H1 (cell line): ENCODE measurements around the gene PSMB5. TPM values are rescaled to one million over a fixed set of nuclear protein-coding genes. Genes with fewer than 3 reads are reported as not detected.

ENCODE experiments used
- CTCF ChIA-PET: fragments of 300-600 bp; sonication (Branson Sonifier 250); formaldehyde crosslinking; loops from one replicate; lab custom pipeline; 2021; ENCODE audit not compliant: partially characterized antibody; lab: Charles Lee
- POLR2A ChIA-PET: fragments of 300-600 bp; sonication (Branson Sonifier 250); formaldehyde crosslinking; loops from one replicate; lab custom pipeline; 2021; ENCODE audit warnings: inconsistent platforms; ENCODE audit not compliant: partially characterized antibody; lab: Charles Lee
- DNase-seq, 2 experiments: peaks; one replicate each; pipeline versions ENCODE4 v3.0.0 to v3.0.0-alpha.2; 2010 to 2022; ENCODE audit warnings: low spot score in 2 of 2, low read depth in 1 of 2, mixed read lengths in 1 of 2
- FAIRE-seq: peaks from 2 replicates; lab custom pipeline; 2011; peaks lifted over from hg19 to GRCh38; lab: Jason Lieb, UNC
- H2AFZ ChIP-seq: 2 replicates; pipeline ENCODE4 v1.8.1; 2012; ENCODE audit warnings: low read length, inconsistent platforms
- H2AK5ac ChIP-seq: 2 replicates; pipeline ENCODE4 v1.6.1; 2013; ENCODE audit warnings: low read depth, low read length
- H2BK120ac ChIP-seq: replicated peaks from 2 replicates; pipeline ENCODE3; 2013; ENCODE audit warnings: low read depth, low read length, inconsistent platforms
- H2BK12ac ChIP-seq: 2 replicates; pipeline ENCODE4 v1.6.1; 2013; ENCODE audit warnings: low read depth, low read length
- H2BK15ac ChIP-seq: 2 replicates; pipeline ENCODE4 v1.6.1; 2013; ENCODE audit warnings: low read length
- H2BK20ac ChIP-seq: 2 replicates; pipeline ENCODE4 v1.6.1; 2013; ENCODE audit warnings: low read length
- H2BK5ac ChIP-seq: 2 replicates; pipeline ENCODE4 v1.6.1; 2013; ENCODE audit warnings: low read depth, low read length
- H3K14ac ChIP-seq: 2 replicates; pipeline ENCODE4 v1.6.1; 2013; ENCODE audit warnings: inconsistent platforms; ENCODE audit not compliant: insufficient read length
- H3K18ac ChIP-seq: 2 replicates; pipeline ENCODE4 v1.6.1; 2013; ENCODE audit warnings: low read length; ENCODE audit errors: extremely low read depth
- H3K23ac ChIP-seq: 2 replicates; pipeline ENCODE4 v1.6.1; 2013; ENCODE audit warnings: inconsistent platforms; ENCODE audit not compliant: insufficient read length
- H3K23me2 ChIP-seq: 2 replicates; pipeline ENCODE4 v1.6.1; 2013; ENCODE audit warnings: low read depth, low read length
- H3K27ac ChIP-seq: 2 replicates; pipeline ENCODE4 v1.6.1; 2011; ENCODE audit warnings: low read depth, low read length, inconsistent platforms
- H3K27me3 ChIP-seq, 4 experiments: replicated peaks in 1 of 4; 1 replicate in 1 of 4; 2 replicates in 3 of 4; pipeline versions ENCODE4 v1.6.1 to v1.8.1; 2011 to 2013; ENCODE audit warnings: low read length in 3 of 4, mild to moderate bottlenecking in 3 of 4, inconsistent platforms in 2 of 4, mixed read lengths in 2 of 4, moderate library complexity in 1 of 4; ENCODE audit not compliant: control insufficient read depth in 3 of 4, insufficient read depth in 3 of 4; ENCODE audit errors: extremely low read depth in 1 of 4
- H3K36me3 ChIP-seq, 4 experiments: 2 replicates each; pipeline versions ENCODE4 v1.6.1 to v1.8.1; 2011 to 2013; ENCODE audit warnings: mild to moderate bottlenecking in 4 of 4, low read length in 3 of 4, moderate library complexity in 2 of 4, control low read depth in 1 of 4, inconsistent platforms in 1 of 4; ENCODE audit not compliant: insufficient read depth in 4 of 4, control insufficient read depth in 2 of 4
- H3K4ac ChIP-seq: replicated peaks from 2 replicates; pipeline ENCODE3; 2013; ENCODE audit warnings: low read length, low read depth, mixed read lengths, inconsistent platforms; ENCODE audit not compliant: insufficient read length
- H3K4me1 ChIP-seq, 4 experiments: replicated peaks in 1 of 4; 1 replicate in 1 of 4; 2 replicates in 3 of 4; pipeline versions ENCODE4 v1.6.1 to v1.8.1; 2011 to 2013; ENCODE audit warnings: low read length in 3 of 4, inconsistent platforms in 2 of 4, mixed read lengths in 1 of 4; ENCODE audit not compliant: insufficient read depth in 4 of 4, control insufficient read depth in 3 of 4
- H3K4me2 ChIP-seq, 2 experiments: 2 replicates each; pipeline versions ENCODE4 v1.6.1 to v1.8.1; 2011 to 2013; ENCODE audit warnings: low read depth in 2 of 2, low read length in 2 of 2, control low read depth in 1 of 2, inconsistent platforms in 1 of 2, mild to moderate bottlenecking in 1 of 2; ENCODE audit not compliant: insufficient read depth in 1 of 2
- H3K4me3 ChIP-seq, 4 experiments: fragments of 200-600, 300-600 bp in 1 of 4; sonication (generic), shearing (Covaris generic), sonication (Bioruptor Twin) in 1 of 4; 2 replicates each; pipeline versions ENCODE4 v1.5.1 to v1.8.1; 2011 to 2016; ENCODE audit warnings: low read length in 4 of 4, low read depth in 3 of 4, control low read depth in 2 of 4, inconsistent platforms in 2 of 4, mild to moderate bottlenecking in 2 of 4, mixed read lengths in 1 of 4, moderate library complexity in 1 of 4; ENCODE audit not compliant: insufficient read depth in 2 of 4; ENCODE audit errors: extremely low read depth in 1 of 4
- H3K56ac ChIP-seq: replicated peaks from 2 replicates; pipeline ENCODE3; 2013; ENCODE audit warnings: low read depth, mild to moderate bottlenecking, mixed read lengths, low read length, inconsistent platforms; ENCODE audit not compliant: insufficient read length
- H3K79me1 ChIP-seq: 2 replicates; pipeline ENCODE4 v1.6.1; 2013; ENCODE audit warnings: low read depth, low read length, control low read depth
- H3K79me2 ChIP-seq, 2 experiments: 2 replicates each; pipeline versions ENCODE4 v1.6.1 to v1.8.1; 2012 to 2013; ENCODE audit warnings: low read length in 2 of 2, mild to moderate bottlenecking in 2 of 2, inconsistent platforms in 1 of 2; ENCODE audit not compliant: insufficient read depth in 2 of 2, control insufficient read depth in 1 of 2
- H3K9ac ChIP-seq, 4 experiments: replicated peaks in 1 of 4; 1 replicate in 1 of 4; 2 replicates in 3 of 4; pipeline versions ENCODE4 v1.6.1 to v1.8.1; 2011 to 2013; ENCODE audit warnings: low read depth in 3 of 4, low read length in 3 of 4, control low read depth in 2 of 4, mild to moderate bottlenecking in 2 of 4, moderate library complexity in 2 of 4, inconsistent platforms in 1 of 4; ENCODE audit errors: extremely low read depth in 1 of 4
- H3K9me3 ChIP-seq, 2 experiments: 2 replicates each; pipeline versions ENCODE4 v1.6.1 to v1.8.1; 2012 to 2013; ENCODE audit warnings: mild to moderate bottlenecking in 2 of 2, moderate library complexity in 2 of 2, control low read depth in 1 of 2, inconsistent platforms in 1 of 2, low read depth in 1 of 2, low read length in 1 of 2, mixed read lengths in 1 of 2; ENCODE audit not compliant: insufficient read depth in 2 of 2
- H4K20me1 ChIP-seq, 2 experiments: replicated peaks in 1 of 2; 2 replicates each; pipeline versions ENCODE3 to v1.8.1; 2011 to 2013; ENCODE audit warnings: inconsistent platforms in 2 of 2, low read length in 2 of 2, mild to moderate bottlenecking in 1 of 2; ENCODE audit not compliant: insufficient read depth in 2 of 2, control insufficient read depth in 1 of 2
- H4K5ac ChIP-seq: 2 replicates; pipeline ENCODE4 v1.6.1; 2013; ENCODE audit warnings: low read length, low read depth, mixed read lengths, inconsistent platforms; ENCODE audit not compliant: insufficient read length
- H4K8ac ChIP-seq: 2 replicates; pipeline ENCODE4 v1.8.0; 2013; ENCODE audit warnings: mild to moderate bottlenecking, moderate library complexity, low read length, inconsistent platforms; ENCODE audit not compliant: insufficient read depth; ENCODE audit errors: extremely low read depth
- H4K91ac ChIP-seq: replicated peaks from 2 replicates; pipeline ENCODE3; 2013; ENCODE audit warnings: low read length, mixed read lengths, inconsistent platforms; ENCODE audit not compliant: insufficient read length
- BRCA1 ChIP-seq: IDR thresholded peaks from 2 replicates; pipeline ENCODE4 v1.6.1; 2012; ENCODE audit warnings: low read depth, low read length, improper control_type of control experiment
- CEBPB ChIP-seq: IDR thresholded peaks from 2 replicates; pipeline ENCODE4 v1.6.1; 2012; ENCODE audit warnings: low read depth, low read length
- CHD2 ChIP-seq: IDR thresholded peaks from 2 replicates; pipeline ENCODE4 v1.6.1; 2012; ENCODE audit warnings: low read length, improper control_type of control experiment
- CREB1 ChIP-seq: IDR thresholded peaks from 2 replicates; pipeline ENCODE4 v1.6.1; 2012; ENCODE audit warnings: inconsistent platforms
- HDAC6 ChIP-seq: IDR thresholded peaks from one replicate; pipeline ENCODE4 v1.7.1; 2012; ENCODE audit warnings: low read depth, mild to moderate bottlenecking, inconsistent platforms, low read length, moderate library complexity
- RAD21 ChIP-seq, 2 experiments: IDR thresholded peaks in 1 of 2; conservative IDR thresholded peaks in 1 of 2; 2 replicates each; pipeline ENCODE4 v1.6.1; 2011; ENCODE audit warnings: low read depth in 2 of 2, low read length in 2 of 2, improper control_type of control experiment in 1 of 2, inconsistent platforms in 1 of 2, mild to moderate bottlenecking in 1 of 2, moderate library complexity in 1 of 2
- RNF2 ChIP-seq: fragments of 200-900, 300-1000 bp; sonication (generic); IDR thresholded peaks from 2 replicates; pipeline ENCODE4 v1.7.1; 2016; ENCODE audit warnings: borderline replicate concordance, low read depth, mild to moderate bottlenecking, antibody characterized with exemption, low read length; ENCODE audit not compliant: poor library complexity, severe bottlenecking; ENCODE audit errors: missing control alignments
- SAP30 ChIP-seq: fragments of 300-600 bp; sonication (generic); IDR thresholded peaks from 2 replicates; pipeline ENCODE4 v1.7.1; 2012; ENCODE audit warnings: low read length, moderate library complexity, mild to moderate bottlenecking, inconsistent platforms; ENCODE audit not compliant: insufficient read depth, insufficient replicate concordance
- SIX5 ChIP-seq: IDR thresholded peaks from 2 replicates; pipeline ENCODE4 v1.6.1; 2011; ENCODE audit warnings: mild to moderate bottlenecking, low read depth, low read length
- TEAD4 ChIP-seq: IDR thresholded peaks from 2 replicates; pipeline ENCODE4 v1.6.1; 2012; ENCODE audit warnings: low read depth, low read length, inconsistent platforms, mixed read lengths
- WGBS, 2 experiments: shearing (Covaris generic) in 1 of 2; methylation state at CpG; one replicate each; pipeline versions ENCODE4 v1.1.6 to v1.1.7; 2013 to 2015; ENCODE audit warnings: low lambda C conversion rate in 2 of 2, mixed read lengths in 2 of 2, inconsistent platforms in 1 of 2, low coverage in 1 of 2, missing lambda C conversion rate in 1 of 2; ENCODE audit not compliant: insufficient replicate concordance in 2 of 2, insufficient coverage in 1 of 2, insufficient read length in 1 of 2; ENCODE audit errors: extremely low coverage in 1 of 2, missing lambda C conversion rate in 1 of 2; 5-methylcytosine and 5-hydroxymethylcytosine counted together
- polyA plus RNA-seq, 7 experiments: library from polyadenylated mRNA; depleted of rRNA in 3 of 7; stranded (reverse) in 5 of 7; unstranded in 2 of 7; fragments of >200 nt in 5 of 7; fragments of 200-250 nt in 2 of 7; gene quantifications; 1 replicate in 5 of 7; 2 replicates in 1 of 7; 4 replicates in 1 of 7; pipeline versions ENCODE4 v1.2.1 to v1.2.3, GENCODE V29; 2011 to 2013; ENCODE audit warnings: missing spikeins in 2 of 7, mixed read lengths in 2 of 7
- total RNA-seq: library from RNA; stranded (reverse); fragmentation: NEBNext Ultra II Directional; extraction: Animal tissue kit (Norgen Biotek cat#: 25700); gene quantifications from 2 replicates; pipeline ENCODE4 v1.2.1, GENCODE V29; 2021
- TF ChIP-seq, protein P1 (sequence below): IDR thresholded peaks from 2 replicates; pipeline ENCODE4 v1.6.1; 2012; ENCODE audit warnings: inconsistent platforms

PSMB5 gene
- total and polyA plus RNA-seq, 2 of the 8 experiments (the other 6 are each of a cell fraction or from before 2014, with no cell fraction given), result 254 to 510 TPM

DNA sequence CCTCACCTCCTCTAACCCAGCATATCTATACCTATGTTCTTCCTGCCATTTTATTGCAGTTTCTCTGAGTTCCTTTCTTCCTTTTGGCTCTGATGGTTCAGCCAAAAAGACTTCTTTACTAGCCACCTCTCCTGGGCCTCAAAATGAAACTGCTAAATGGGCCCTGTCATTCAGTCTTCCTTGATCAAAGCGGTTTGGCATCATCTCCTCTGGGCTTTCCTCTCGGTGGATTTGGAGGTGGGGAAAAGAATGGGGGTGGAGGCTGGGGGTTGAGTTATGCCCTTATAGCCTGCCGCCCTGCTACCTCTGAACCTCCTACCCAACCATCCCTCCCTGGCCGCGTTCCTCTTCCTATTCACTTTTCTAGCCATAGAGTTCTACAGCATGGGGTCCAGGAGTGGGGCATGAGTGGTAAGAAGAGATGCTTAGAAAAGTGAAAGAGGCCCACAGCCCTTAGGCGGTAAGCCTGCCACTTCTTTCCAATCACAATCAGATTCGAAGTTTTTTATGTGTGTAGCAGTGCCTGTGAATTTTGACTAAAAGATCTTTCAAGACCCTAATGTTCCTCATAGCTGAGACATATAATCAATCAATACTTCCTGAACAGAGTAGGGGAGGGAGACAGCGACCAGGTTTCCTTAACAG lies 54.8 kb downstream of the PSMB5 start:
- peaks cover 28 to 34% (median 31%) of the 10 kb centered on the region in 4 experiments for H3K4me1 ChIP-seq
- no peak overlapping the region for H3K56ac ChIP-seq
- peak overlapping the region; percentile 50; the same call in 1 of the 2 replicates for H2BK5ac ChIP-seq
- peaks cover 0 to 9% (median 4%) of the 10 kb centered on the region in 4 experiments; a peak in 2 of 7 replicates for H3K27me3 ChIP-seq
- peak overlapping the region; percentile 55; the same call in 1 of the 2 replicates for H2AK5ac ChIP-seq
- no peak overlapping the region for H2AFZ ChIP-seq
- H3K4me2 ChIP-seq, result peak overlapping the region; percentile 79 to 81
- H4K5ac ChIP-seq, result no peak overlapping the region
- H3K27ac ChIP-seq, result 0 out of 2 replicates have a peak overlapping the region, but pooled peaks have one; percentile 22
- peaks cover under 1 to 39% (median 12%) of the 10 kb centered on the region in 4 experiments; a peak in 6 of 8 replicates for H3K36me3 ChIP-seq
- no peak overlapping the region for H3K14ac ChIP-seq
- H3K23me2 ChIP-seq, result peaks cover 16% of the 10 kb centered on the region
- H3K79me1 ChIP-seq, result no peaks in the 10 kb centered on the region
- CTCF ChIA-PET, result interaction anchor here (1.1 to 23.0 kb wide), 3 partner anchors 13 to 71 kb away, joined by 3 to 785 read pairs (median 111); partner anchors contain the start of genes CDH24 and PSMB11
- H3K18ac ChIP-seq, result peak overlapping the region; percentile 88
- no peak overlapping the region for H2BK120ac ChIP-seq
- H4K8ac ChIP-seq, result no peak overlapping the region
- peak overlapping the region; percentile 63 to 94 (median 74) for H3K4me3 ChIP-seq
- H3K9me3 ChIP-seq, result peaks cover 2 to 4% of the 10 kb centered on the region in 2 experiments; a peak in 1 of 4 replicates
- FAIRE-seq (no peak), DNase-seq (no peak)
- 0 out of 2 replicates have a peak overlapping the region, but pooled peaks have one; percentile 81 for H2BK20ac ChIP-seq
- POLR2A ChIA-PET, result interaction anchor here (1.0 to 13.2 kb wide), 9 partner anchors 9 to 78 kb away, joined by 3 to 133 read pairs (median 45); partner anchors contain the start of genes CDH24, HAUS4 and PSMB11
- H3K23ac ChIP-seq, result no peak overlapping the region
- peaks cover 0 to 54% of the 10 kb centered on the region in 2 experiments; a peak in 2 of 4 replicates for H3K79me2 ChIP-seq
- H4K20me1 ChIP-seq, result no peaks in the 10 kb centered on the region
- WGBS, 2 experiments, result 39% methylated on average over 8 of the region's 8 CpGs; no CpG with 5 or more reads in 1 of the 2 experiments
- 0 out of 2 replicates have a peak overlapping the region, but pooled peaks have one; percentile 69 for H2BK12ac ChIP-seq
- TF ChIP-seq RNF2, result no peak
- TF ChIP-seq HDAC6, result no peak
- TF ChIP-seq CHD2, result no peak
- TF ChIP-seq TEAD4, result no peak
- TF ChIP-seq CEBPB, result no peak
- no peak for TF ChIP-seq SIX5
- TF ChIP-seq, protein P1, sequence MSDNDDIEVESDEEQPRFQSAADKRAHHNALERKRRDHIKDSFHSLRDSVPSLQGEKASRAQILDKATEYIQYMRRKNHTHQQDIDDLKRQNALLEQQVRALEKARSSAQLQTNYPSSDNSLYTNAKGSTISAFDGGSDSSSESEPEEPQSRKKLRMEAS, result no peak
- TF ChIP-seq RAD21 (IDR thresholded peaks at IDR 0.05 in 1 of 2, conservative IDR thresholded peaks at IDR 0.05 in 1 of 2; ENCODE audit: low read depth in 2 of 2, low read length in 2 of 2), result no peak
- TF ChIP-seq CREB1, result no peak
- no peak for TF ChIP-seq BRCA1
- no peak for TF ChIP-seq SAP30
- no peak overlapping the region for H2BK15ac ChIP-seq
- H4K91ac ChIP-seq, result peak overlapping the region; percentile 47
- H3K4ac ChIP-seq, result peak overlapping the region; percentile 63
- peak overlapping the region in 3 of 4 experiments; percentile 36 to 58 (median 55); a peak in 5 of 7 replicates for H3K9ac ChIP-seq
